CD4-positive, alpha-beta T cell (primary cell): Measurements from ENCODE around the gene MCC. TPM values are rescaled to one million over a fixed set of nuclear protein-coding genes. Genes with fewer than 3 reads are reported as not detected.

ENCODE experiments used
- ATAC-seq: fragments of 200-7000 bp; cut with Tn5 transposase; one replicate; pipeline ENCODE4 v1.10.0; 2022; ENCODE audit warnings: mild to moderate bottlenecking; ENCODE audit not compliant: poor library complexity
- CTCF ChIA-PET: fragments of 350-600 bp; sonication (Branson Sonifier 250); formaldehyde crosslinking; loops from one replicate; lab custom pipeline; 2021; ENCODE audit warnings: antibody characterized with exemption, inconsistent platforms; lab: Charles Lee
- POLR2A ChIA-PET: fragments of 350-600 bp; sonication (Branson Sonifier 250); formaldehyde crosslinking; loops from one replicate; lab custom pipeline; 2021; ENCODE audit warnings: antibody characterized with exemption, inconsistent platforms; lab: Charles Lee
- DNase-seq, 14 experiments: peaks; one replicate each; pipeline ENCODE4 v3.0.0-alpha.2; 2013 to 2020; ENCODE audit warnings: mixed read lengths in 2 of 14
- H3K27ac ChIP-seq, 2 donors: one replicate each; pipeline versions ENCODE4 v1.5.1 to v1.7.0; 2013; ENCODE audit warnings: low read length in 2 of 2, low read depth in 1 of 2, mild to moderate bottlenecking in 1 of 2
- H3K27me3 ChIP-seq, 2 experiments: 1 replicate in 1 of 2; 2 replicates in 1 of 2; pipeline versions ENCODE4 v1.6.1 to v1.7.0; 2013; ENCODE audit warnings: low read length in 2 of 2, control low read depth in 1 of 2, mild to moderate bottlenecking in 1 of 2, moderate library complexity in 1 of 2; ENCODE audit not compliant: insufficient read depth in 2 of 2, control insufficient read depth in 1 of 2
- H3K36me3 ChIP-seq: one replicate; pipeline ENCODE4 v1.6.1; 2013; ENCODE audit warnings: low read length, control low read depth; ENCODE audit not compliant: insufficient read depth
- H3K4me1 ChIP-seq: one replicate; pipeline ENCODE4 v1.6.1; 2013; ENCODE audit warnings: low read length, control low read depth; ENCODE audit not compliant: insufficient read depth
- H3K4me3 ChIP-seq: one replicate; pipeline ENCODE4 v1.5.1; 2013; ENCODE audit warnings: mild to moderate bottlenecking, low read length, moderate library complexity
- H3K9me3 ChIP-seq, 2 experiments: 1 replicate in 1 of 2; 2 replicates in 1 of 2; pipeline versions ENCODE4 v1.6.1 to v1.7.0; 2013; ENCODE audit warnings: low read length in 2 of 2, mild to moderate bottlenecking in 2 of 2, control low read depth in 1 of 2, moderate library complexity in 1 of 2; ENCODE audit not compliant: control insufficient read depth in 1 of 2, insufficient read depth in 1 of 2
- H3K27ac Mint-ChIP-seq: one replicate; pipeline ENCODE4 v1.8.0; 2020; ENCODE audit warnings: mixed read lengths
- H3K27me3 Mint-ChIP-seq: one replicate; pipeline ENCODE4 v1.8.0; 2021; ENCODE audit warnings: mixed read lengths
- H3K36me3 Mint-ChIP-seq: one replicate; pipeline ENCODE4 v1.8.0; 2021; ENCODE audit warnings: low read depth, mixed read lengths
- H3K4me1 Mint-ChIP-seq: one replicate; pipeline ENCODE4 v1.8.0; 2021; ENCODE audit warnings: low read depth, mixed read lengths
- H3K4me3 Mint-ChIP-seq: one replicate; pipeline ENCODE4 v1.8.0; 2020; ENCODE audit warnings: mild to moderate bottlenecking, mixed read lengths
- H3K9me3 Mint-ChIP-seq: one replicate; pipeline ENCODE4 v1.8.0; 2020; ENCODE audit warnings: mixed read lengths
- intact Hi-C, 2 experiments: fragments of 100-400 bp; cut with DNase I in 1 of 2; cut with micrococcal nuclease in 1 of 2; formaldehyde crosslinking; loops; one replicate each; pipeline versions ENCODE4 v1.15.1 to v1.9.0; 2023 to 2025; cut with DNase I, micrococcal nuclease
- total RNA-seq, 174 experiments: library from RNA in 2 of 174; stranded (reverse) in 2 of 174; gene quantifications; one replicate each; pipeline ENCODE4 v1.2.3 and lab custom pipeline; 2021 to 2026
- TF ChIP-seq, protein P1 (sequence below): fragments of 200-600 bp; IDR thresholded peaks from one replicate; pipeline ENCODE4 v1.8.0; 2022; ENCODE audit warnings: antibody characterized with exemption, mild to moderate bottlenecking

MCC gene
- total RNA-seq, 2 experiments from 2014 or later, result 3.2 to 3.3 TPM

DNA sequence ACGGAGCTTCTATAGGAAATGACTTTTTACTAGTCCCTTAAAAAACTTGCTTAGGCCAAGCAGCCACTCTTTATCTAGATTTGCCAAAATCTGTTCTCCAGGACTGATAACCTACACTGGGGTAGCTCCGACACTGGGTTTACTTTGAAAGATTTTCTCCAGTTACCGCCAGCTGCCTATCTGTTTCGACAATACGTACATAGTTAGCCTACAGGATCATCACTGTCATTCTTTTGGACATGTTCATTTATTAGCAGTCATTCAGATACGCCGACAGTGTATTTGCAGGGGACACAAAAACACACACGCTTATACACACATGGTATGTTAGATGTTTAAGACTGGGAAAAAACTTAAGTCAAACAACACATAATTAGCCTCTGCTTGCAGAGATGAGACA, 286.0 kb downstream of the MCC start:
- TF ChIP-seq, protein P1, sequence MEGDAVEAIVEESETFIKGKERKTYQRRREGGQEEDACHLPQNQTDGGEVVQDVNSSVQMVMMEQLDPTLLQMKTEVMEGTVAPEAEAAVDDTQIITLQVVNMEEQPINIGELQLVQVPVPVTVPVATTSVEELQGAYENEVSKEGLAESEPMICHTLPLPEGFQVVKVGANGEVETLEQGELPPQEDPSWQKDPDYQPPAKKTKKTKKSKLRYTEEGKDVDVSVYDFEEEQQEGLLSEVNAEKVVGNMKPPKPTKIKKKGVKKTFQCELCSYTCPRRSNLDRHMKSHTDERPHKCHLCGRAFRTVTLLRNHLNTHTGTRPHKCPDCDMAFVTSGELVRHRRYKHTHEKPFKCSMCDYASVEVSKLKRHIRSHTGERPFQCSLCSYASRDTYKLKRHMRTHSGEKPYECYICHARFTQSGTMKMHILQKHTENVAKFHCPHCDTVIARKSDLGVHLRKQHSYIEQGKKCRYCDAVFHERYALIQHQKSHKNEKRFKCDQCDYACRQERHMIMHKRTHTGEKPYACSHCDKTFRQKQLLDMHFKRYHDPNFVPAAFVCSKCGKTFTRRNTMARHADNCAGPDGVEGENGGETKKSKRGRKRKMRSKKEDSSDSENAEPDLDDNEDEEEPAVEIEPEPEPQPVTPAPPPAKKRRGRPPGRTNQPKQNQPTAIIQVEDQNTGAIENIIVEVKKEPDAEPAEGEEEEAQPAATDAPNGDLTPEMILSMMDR, result no peak
- Histone ChIP-seq H3K4me1 (no peaks in the 10 kb centered on the region), H3K27ac (no peak overlapping the region), H3K4me3 (no peak overlapping the region), H3K27me3 (no peaks in the 10 kb centered on the region), H3K9me3 (no peaks in the 10 kb centered on the region), H3K36me3 (no peaks in the 10 kb centered on the region)
- H3K4me3 Mint-ChIP-seq, result no peak overlapping the region
- DNase-seq (no peak), ATAC-seq (no peak)
- H3K36me3 Mint-ChIP-seq, result no peaks in the 10 kb centered on the region
- no peak overlapping the region for H3K27ac Mint-ChIP-seq
- no peaks in the 10 kb centered on the region for H3K4me1 Mint-ChIP-seq
- no peaks in the 10 kb centered on the region for H3K9me3 Mint-ChIP-seq
- POLR2A ChIA-PET, result no interaction called here
- CTCF ChIA-PET, result no interaction called here
- intact Hi-C loops, result no loop called here
- no peaks in the 10 kb centered on the region for H3K27me3 Mint-ChIP-seq

DNA sequence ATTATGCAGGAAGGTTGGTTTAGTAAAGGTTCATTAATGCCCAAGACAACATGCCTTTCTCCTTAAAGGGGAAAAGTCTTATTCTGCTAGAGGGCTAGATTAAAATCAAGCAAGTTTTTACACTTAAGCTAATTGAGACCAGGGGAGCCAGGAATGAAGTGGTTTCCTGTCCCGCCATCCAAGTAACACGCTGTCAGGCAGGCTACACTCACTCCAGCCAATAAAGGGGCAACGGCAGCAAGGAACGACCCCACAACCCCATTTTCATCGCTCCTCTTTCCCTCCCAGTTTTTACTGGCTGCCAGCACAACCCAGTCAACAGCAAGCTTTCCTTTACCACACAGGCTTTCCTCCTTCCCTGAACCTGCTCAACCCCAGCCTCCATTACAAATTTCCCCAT, 286.5 kb downstream of the MCC start:
- no peaks in the 10 kb centered on the region for H3K4me1 ChIP-seq
- TF ChIP-seq, protein P1, result no peak
- no peak overlapping the region for H3K4me3 ChIP-seq
- H3K27me3 ChIP-seq, result no peaks in the 10 kb centered on the region
- POLR2A ChIA-PET, result interaction anchor here (0.6 kb wide), 1 partner anchor 69 kb away, joined by 3 read pairs; no protein-coding TSS in a partner anchor
- intact Hi-C loops, result no loop called here
- H3K4me3 Mint-ChIP-seq, result no peak overlapping the region
- H3K36me3 ChIP-seq, result no peaks in the 10 kb centered on the region
- H3K36me3 Mint-ChIP-seq, result no peaks in the 10 kb centered on the region
- H3K27ac ChIP-seq, result no peak overlapping the region
- H3K27ac Mint-ChIP-seq, result no peak overlapping the region
- no peak for DNase-seq
- H3K9me3 Mint-ChIP-seq, result no peaks in the 10 kb centered on the region
- CTCF ChIA-PET, result interaction anchor here (0.6 kb wide), 1 partner anchor 68 kb away, joined by 6 read pairs; no protein-coding TSS in a partner anchor
- no peak for ATAC-seq
- H3K27me3 Mint-ChIP-seq, result no peaks in the 10 kb centered on the region
- H3K4me1 Mint-ChIP-seq, result no peaks in the 10 kb centered on the region
- H3K9me3 ChIP-seq, result no peaks in the 10 kb centered on the region

DNA sequence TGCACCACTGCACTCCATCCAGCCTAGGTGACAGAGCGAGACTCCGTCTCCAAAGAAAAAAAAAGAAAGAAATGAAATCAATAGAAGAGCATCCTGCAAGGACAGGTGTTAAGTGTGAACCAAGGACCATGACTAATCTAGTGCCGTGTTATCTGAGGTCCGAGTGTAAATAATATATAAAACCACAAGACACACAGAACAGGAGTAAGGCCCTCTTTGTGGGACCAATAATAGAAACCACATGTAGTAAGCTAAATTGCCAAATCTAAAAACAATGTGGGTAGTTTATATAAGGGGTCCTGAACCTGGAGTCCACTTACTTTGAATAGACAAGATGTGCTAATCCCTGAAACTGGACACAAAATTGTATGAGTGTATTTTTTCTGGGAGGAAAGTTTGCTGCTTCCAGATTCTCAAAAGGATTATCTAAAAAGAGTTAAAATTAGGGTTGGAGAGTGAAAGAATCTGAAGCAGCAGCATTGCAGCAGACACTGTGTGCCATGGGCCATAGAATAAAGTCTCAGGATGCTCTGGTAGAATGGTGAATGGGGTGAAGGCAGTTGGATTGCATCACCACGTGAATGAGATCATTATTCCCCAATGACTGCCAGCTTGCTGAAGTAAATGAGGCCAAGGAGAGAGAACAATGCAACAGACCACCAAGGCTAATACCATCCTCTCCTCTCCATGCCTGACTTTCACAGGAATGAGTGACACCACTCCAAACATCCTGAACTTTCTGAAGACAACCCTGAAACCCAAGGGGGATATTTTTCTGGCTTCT, 288.9 kb downstream of the MCC start:
- ATAC-seq (no peak), DNase-seq (no peak)
- CTCF ChIA-PET, result no interaction called here
- H3K9me3 Mint-ChIP-seq, result no peaks in the 10 kb centered on the region
- H3K4me3 ChIP-seq, result no peak overlapping the region
- no peaks in the 10 kb centered on the region for H3K36me3 ChIP-seq
- no peak overlapping the region for H3K27ac ChIP-seq
- POLR2A ChIA-PET, result no interaction called here
- intact Hi-C loops, result no loop called here
- no peak overlapping the region for H3K4me3 Mint-ChIP-seq
- H3K4me1 ChIP-seq, result no peaks in the 10 kb centered on the region
- H3K27me3 ChIP-seq, result no peaks in the 10 kb centered on the region
- H3K36me3 Mint-ChIP-seq, result no peaks in the 10 kb centered on the region
- H3K27ac Mint-ChIP-seq, result no peak overlapping the region
- no peaks in the 10 kb centered on the region for H3K27me3 Mint-ChIP-seq
- no peaks in the 10 kb centered on the region for H3K9me3 ChIP-seq
- TF ChIP-seq, protein P1, result no peak
- no peaks in the 10 kb centered on the region for H3K4me1 Mint-ChIP-seq
